ENCODE results near the gene VEZF1.
A peak's percentile ranks its signal among the peaks of the same experiment; 100 is the strongest.

VEZF1 gene

GRCh38 chr17:57987581-57988300 is at the start of gene VEZF1:
Gene VEZF1 (minus strand): TSS chr17:57988254. CDS start chr17:57988111, 143 bp downstream.
- no peaks in the 10 kb centered on the region for H3K9me3 Mint-ChIP-seq
- peaks cover 2% of the 10 kb centered on the region for H3K36me3 Mint-ChIP-seq
- H3K27me3 Mint-ChIP-seq: no peaks in the 10 kb centered on the region
- peaks cover 79% of the 10 kb centered on the region for H3K4me1 Mint-ChIP-seq
- H3K27ac Mint-ChIP-seq: peak within 1 kb of the TSS; percentile 94
- H3K4me3 Mint-ChIP-seq: peak within 1 kb of the TSS; percentile 92

- no peaks in the 10 kb centered on the region for H3K4me1 Mint-ChIP-seq
- H3K36me3 Mint-ChIP-seq: peaks cover 2% of the 10 kb centered on the region
- H3K27ac Mint-ChIP-seq: no peak overlapping the region
- no peak overlapping the region for H3K4me3 Mint-ChIP-seq
- H3K27me3 Mint-ChIP-seq: peaks cover 1% of the 10 kb centered on the region
- peaks cover 7% of the 10 kb centered on the region for H3K9me3 Mint-ChIP-seq
These were observed 44.8 kb upstream of the VEZF1 start for GRCh38 chr17:58032691-58033415.

DNA sequence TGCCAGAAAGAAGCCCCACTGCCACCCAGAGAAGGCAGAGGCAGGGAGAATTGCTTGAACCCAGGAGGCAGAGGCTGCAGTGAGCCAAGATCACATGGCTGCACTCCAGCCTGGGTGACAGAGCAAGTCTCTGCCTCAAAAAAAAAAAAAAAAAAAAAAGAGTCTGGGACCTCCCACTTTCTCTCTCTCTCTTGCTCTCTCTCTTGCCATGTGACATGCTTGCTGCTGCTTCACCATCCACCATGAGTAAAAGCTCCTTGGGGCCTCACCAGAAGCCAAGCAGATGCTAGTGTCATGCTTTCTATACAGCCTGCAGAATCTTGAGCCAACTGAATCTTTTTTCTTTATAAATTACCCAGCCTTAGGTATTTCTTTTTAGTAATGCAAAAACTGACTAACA is 40.5 kb upstream of the VEZF1 start:
- H3K4me3 Mint-ChIP-seq: no peak overlapping the region
- H3K36me3 Mint-ChIP-seq: peaks cover 2% of the 10 kb centered on the region
- H3K27ac Mint-ChIP-seq: no peak overlapping the region
- peaks cover 10% of the 10 kb centered on the region for H3K27me3 Mint-ChIP-seq
- H3K9me3 Mint-ChIP-seq: peaks cover 7% of the 10 kb centered on the region
- no peaks in the 10 kb centered on the region for H3K4me1 Mint-ChIP-seq

DNA sequence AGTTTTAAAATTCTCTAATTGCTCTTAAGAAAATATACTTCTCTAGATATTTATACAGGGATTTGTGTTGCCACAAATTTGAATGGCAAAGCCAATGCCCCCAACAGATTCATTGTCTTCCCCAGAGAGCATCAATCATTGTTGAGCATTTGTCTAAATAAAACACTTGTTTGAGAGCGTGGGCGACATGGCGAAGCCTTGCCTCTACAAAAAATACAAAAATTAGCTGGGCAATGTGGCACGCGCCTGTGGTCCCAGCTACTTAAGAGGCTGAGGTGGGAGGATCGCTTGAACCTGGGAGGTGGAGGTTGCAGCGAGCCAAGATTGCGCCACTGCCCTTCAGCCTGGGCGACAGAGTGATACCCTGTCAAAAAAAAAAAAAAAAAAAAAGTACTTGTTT is 32.3 kb upstream of the VEZF1 start:
- Mint-ChIP-seq H3K4me1 (no peaks in the 10 kb centered on the region), H3K4me3 (no peak overlapping the region), H3K36me3 (no peaks in the 10 kb centered on the region), H3K9me3 (no peaks in the 10 kb centered on the region), H3K27me3 (peaks cover 11% of the 10 kb centered on the region), H3K27ac (no peak overlapping the region)

DNA sequence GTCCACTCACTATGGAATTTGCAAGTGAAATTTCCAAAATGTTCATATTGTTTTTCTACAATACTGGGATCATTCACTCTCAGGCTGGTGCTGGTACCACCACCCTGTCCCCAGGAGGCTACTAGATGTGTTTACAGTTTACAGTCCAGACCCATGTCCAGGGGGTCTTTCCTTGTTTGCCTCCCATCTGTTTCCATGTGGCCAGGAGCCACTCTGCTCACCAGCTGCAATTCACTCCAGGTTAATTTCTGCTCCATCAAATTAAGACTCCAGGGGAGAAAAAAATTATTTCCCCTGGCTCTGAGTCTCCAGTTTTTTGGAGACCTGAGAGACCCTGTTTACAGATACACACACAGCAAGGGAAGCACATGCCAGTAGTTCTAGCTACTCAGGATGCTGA is 31.5 kb upstream of the VEZF1 start:
- Mint-ChIP-seq H3K4me3 (no peak overlapping the region), H3K27me3 (peaks cover 10% of the 10 kb centered on the region), H3K27ac (peak overlapping the region; percentile 71), H3K9me3 (no peaks in the 10 kb centered on the region), H3K36me3 (no peaks in the 10 kb centered on the region), H3K4me1 (no peaks in the 10 kb centered on the region)

DNA sequence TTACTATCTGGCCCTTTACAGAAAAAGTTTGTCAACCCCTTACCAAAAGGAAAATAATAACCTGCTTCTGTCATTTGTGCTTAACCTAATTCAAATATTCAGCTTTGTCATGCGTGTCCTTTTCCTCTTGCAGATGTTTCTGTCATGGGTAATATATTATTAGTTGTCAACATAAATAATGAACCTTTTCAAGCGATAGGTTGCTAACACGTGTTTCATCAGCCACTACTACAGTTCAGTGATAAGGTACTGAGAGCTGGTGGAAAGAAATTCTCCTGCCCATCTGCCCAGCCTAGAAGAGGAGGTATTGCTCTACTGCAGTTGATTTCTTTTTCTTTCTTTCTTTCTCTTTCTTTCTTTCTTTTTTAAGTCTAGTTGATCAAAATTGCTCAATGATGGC is 31.0 kb upstream of the VEZF1 start:
- H3K4me3 Mint-ChIP-seq: no peak overlapping the region
- H3K27me3 Mint-ChIP-seq: peaks cover 7% of the 10 kb centered on the region
- H3K9me3 Mint-ChIP-seq: no peaks in the 10 kb centered on the region
- no peaks in the 10 kb centered on the region for H3K4me1 Mint-ChIP-seq
- no peaks in the 10 kb centered on the region for H3K36me3 Mint-ChIP-seq
- peak overlapping the region; percentile 71 for H3K27ac Mint-ChIP-seq

DNA sequence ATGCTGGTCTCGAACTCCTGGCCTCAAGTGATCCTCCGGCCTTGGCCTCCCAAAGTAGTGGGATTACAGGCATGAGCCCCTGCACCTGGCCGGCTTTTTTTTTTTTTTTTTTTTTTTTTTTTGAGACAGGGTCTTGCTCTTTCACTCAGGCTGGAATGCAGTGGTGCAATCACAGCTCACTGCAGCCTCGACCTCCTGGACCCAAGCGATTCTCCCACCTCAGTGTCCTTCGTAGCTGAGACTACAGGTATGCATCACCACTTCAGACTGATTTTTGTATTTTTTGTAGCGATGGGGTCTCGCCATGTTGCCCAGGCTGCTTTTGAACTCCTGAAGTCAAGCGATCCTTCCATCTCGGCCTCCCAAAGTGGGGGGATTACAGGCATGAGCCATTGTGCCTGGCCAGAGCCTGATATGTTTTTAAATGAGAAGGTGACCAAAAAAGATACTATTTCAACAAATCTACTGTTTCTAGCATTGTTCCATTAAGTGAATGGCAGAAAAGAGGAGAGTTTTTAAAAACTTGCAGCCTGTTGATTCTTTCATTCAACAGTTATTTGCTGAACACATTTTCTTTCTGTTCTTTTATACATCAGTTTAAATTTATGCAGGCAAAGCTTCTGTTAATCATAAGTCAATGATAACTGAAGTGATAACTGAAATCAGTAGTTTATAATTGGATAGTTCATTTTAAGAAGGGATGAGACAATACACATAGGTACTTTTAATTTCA is 22.2 kb upstream of the VEZF1 start:
- Mint-ChIP-seq H3K36me3 (peaks cover 18% of the 10 kb centered on the region), H3K27me3 (no peaks in the 10 kb centered on the region), H3K4me1 (peaks cover 12% of the 10 kb centered on the region), H3K27ac (no peak overlapping the region), H3K9me3 (no peaks in the 10 kb centered on the region), H3K4me3 (no peak overlapping the region)

GRCh38 chr17:58007781-58008706 is 20.0 kb upstream of the VEZF1 start:
- peak overlapping the region; percentile 98 for H3K27ac Mint-ChIP-seq
- H3K4me3 Mint-ChIP-seq: peak overlapping the region; percentile 99
- no peaks in the 10 kb centered on the region for H3K9me3 Mint-ChIP-seq
- H3K27me3 Mint-ChIP-seq: no peaks in the 10 kb centered on the region
- peaks cover 32% of the 10 kb centered on the region for H3K4me1 Mint-ChIP-seq
- H3K36me3 Mint-ChIP-seq: peaks cover 31% of the 10 kb centered on the region

GRCh38 chr17:58006924-58007780 is 19.1 kb upstream of the VEZF1 start, which contains the start of gene SRSF1:
Gene SRSF1 (minus strand): TSS chr17:58007246. CDS start chr17:58007137, 109 bp downstream.
- Mint-ChIP-seq H3K36me3 (peaks cover 35% of the 10 kb centered on the region), H3K27ac (peak within 1 kb of the TSS; percentile 98), H3K4me3 (peak within 1 kb of the TSS; percentile 99), H3K27me3 (no peaks in the 10 kb centered on the region), H3K4me1 (peaks cover 41% of the 10 kb centered on the region), H3K9me3 (no peaks in the 10 kb centered on the region)

DNA sequence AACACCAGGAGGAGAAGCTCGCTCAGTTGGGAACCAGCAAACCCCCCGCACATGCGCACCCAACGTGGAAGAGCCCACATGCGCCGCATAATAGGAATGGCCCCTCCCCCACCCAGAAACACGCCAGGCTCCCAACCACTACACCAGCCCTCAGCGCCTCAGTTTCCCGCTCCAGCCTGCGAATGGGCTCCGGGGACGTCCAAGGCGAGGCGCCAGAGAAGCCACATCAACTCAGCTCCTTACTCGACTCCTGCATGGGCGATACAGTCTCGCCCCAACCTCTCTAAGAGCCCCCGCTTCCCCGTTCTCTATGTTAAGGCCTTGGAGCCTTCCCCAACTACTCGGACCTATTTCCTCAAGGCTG is 18.5 kb upstream of the VEZF1 start:
- H3K4me1 Mint-ChIP-seq: peaks cover 47% of the 10 kb centered on the region
- H3K4me3 Mint-ChIP-seq: peak overlapping the region; percentile 99
- no peaks in the 10 kb centered on the region for H3K9me3 Mint-ChIP-seq
- H3K27me3 Mint-ChIP-seq: no peaks in the 10 kb centered on the region
- H3K27ac Mint-ChIP-seq: peak overlapping the region; percentile 98
- H3K36me3 Mint-ChIP-seq: peaks cover 36% of the 10 kb centered on the region

GRCh38 chr17:58005728-58006559 is 17.9 kb upstream of the VEZF1 start:
- peak overlapping the region; percentile 99 for H3K4me3 Mint-ChIP-seq
- no peaks in the 10 kb centered on the region for H3K27me3 Mint-ChIP-seq
- no peaks in the 10 kb centered on the region for H3K9me3 Mint-ChIP-seq
- H3K4me1 Mint-ChIP-seq: peaks cover 53% of the 10 kb centered on the region
- H3K27ac Mint-ChIP-seq: peak overlapping the region; percentile 98
- H3K36me3 Mint-ChIP-seq: peaks cover 36% of the 10 kb centered on the region

DNA sequence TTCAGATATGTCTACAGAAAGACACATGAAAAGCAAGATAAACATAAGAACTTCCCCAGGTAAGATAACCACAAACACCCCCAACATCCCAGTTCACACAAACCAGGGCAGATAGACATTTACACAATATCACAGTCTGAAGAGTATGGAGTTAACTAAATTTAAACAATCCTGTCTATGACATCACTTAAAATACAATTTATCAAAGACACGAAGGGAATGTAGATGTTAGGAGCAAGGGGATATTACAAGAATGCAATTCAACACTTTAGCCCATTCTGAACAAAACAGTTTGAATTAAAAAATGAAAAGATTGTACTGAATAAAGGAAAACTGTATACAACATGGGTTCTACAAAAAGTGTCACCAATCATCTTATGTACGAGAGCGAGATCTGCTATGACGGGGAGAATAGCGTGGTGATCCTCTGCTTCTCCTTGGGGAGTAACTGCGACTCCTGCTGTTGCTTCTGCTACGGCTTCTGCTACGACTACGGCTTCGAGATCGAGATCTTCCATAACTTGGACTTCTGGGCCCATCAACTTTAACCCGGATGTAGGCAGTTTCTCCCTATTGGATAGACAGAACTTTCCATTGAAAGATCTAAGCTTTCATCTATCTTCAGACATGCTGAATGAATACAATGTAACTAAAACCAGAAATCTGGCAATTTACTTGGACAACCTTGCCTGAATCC is 17.1 kb upstream of the VEZF1 start:
- peaks cover 38% of the 10 kb centered on the region for H3K36me3 Mint-ChIP-seq
- H3K27me3 Mint-ChIP-seq: no peaks in the 10 kb centered on the region
- H3K4me1 Mint-ChIP-seq: peaks cover 57% of the 10 kb centered on the region
- no peaks in the 10 kb centered on the region for H3K9me3 Mint-ChIP-seq
- H3K4me3 Mint-ChIP-seq: peak overlapping the region; percentile 99
- H3K27ac Mint-ChIP-seq: peak overlapping the region; percentile 98

DNA sequence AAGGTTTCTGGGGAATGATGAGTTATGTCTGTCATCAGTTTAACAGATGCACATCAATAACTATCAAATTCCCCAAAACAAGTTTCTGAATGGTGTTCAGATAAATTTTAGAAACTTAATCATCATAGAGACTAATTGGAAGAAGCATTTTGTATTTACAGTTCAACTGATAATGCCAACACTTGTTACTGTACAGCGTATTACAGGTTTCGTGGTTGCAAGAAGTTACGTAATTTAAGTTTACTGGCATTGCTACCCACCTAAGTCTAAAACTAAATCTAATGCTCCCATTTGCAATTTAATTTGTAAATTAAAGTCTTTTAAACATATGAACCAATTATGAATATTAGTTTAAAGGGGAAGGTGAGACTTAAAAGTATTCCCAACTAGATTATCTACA is 16.0 kb upstream of the VEZF1 start:
- H3K27ac Mint-ChIP-seq: peak overlapping the region; percentile 92
- H3K4me3 Mint-ChIP-seq: peak overlapping the region; percentile 99
- H3K36me3 Mint-ChIP-seq: peaks cover 38% of the 10 kb centered on the region
- no peaks in the 10 kb centered on the region for H3K27me3 Mint-ChIP-seq
- no peaks in the 10 kb centered on the region for H3K9me3 Mint-ChIP-seq
- H3K4me1 Mint-ChIP-seq: peaks cover 66% of the 10 kb centered on the region

Measured in activated naive CD4-positive, alpha-beta T cell treated with anti-CD3 and anti-CD28 coated beads, Interleukin-2, amount 50 U/mL, for 24 hours (primary cell).